ENCODE data around the gene PRMT2. TPM values are rescaled to one million over a fixed set of nuclear protein-coding genes. Genes with fewer than 3 reads are reported as not detected.

Gene PRMT2
- polyA plus RNA-seq (ENCODE audit: low read depth in 6 of 6), result 100 to 1,000 TPM; 101 to 156 (median 115) TPM

GRCh38 chr21:46635324-46636180 is at the start of gene PRMT2:
TSS of gene PRMT2 (plus strand) at chr21:46635674. CDS start at chr21:46636952, 1,278 bp downstream.
- Mint-ChIP-seq H3K4me3 (peak within 1 kb of the TSS; percentile 84 to 98 (median 92)), H3K27ac (peak within 1 kb of the TSS; percentile 88 to 98 (median 94)), H3K27me3 (peaks cover 5 to 13% (median 12%) of the 10 kb centered on the region in 3 donors), H3K36me3 (peaks cover 0 to 8% of the 10 kb centered on the region in 2 donors), H3K9me3 (no peaks in the 10 kb centered on the region), H3K4me1 (peaks cover 21 to 51% (median 35%) of the 10 kb centered on the region in 3 donors)
- peak; percentile 88 to 92 for ATAC-seq (ENCODE audit: low read depth in 2 of 2)
- peak; percentile 99 for DNase-seq

- no peak overlapping the region for H3K27ac Mint-ChIP-seq
- ATAC-seq (ENCODE audit: low read depth in 2 of 2) (no peak), DNase-seq (no peak)
- peaks cover 0 to 11% (median 0%) of the 10 kb centered on the region in 3 donors for H3K27me3 Mint-ChIP-seq
- H3K4me1 Mint-ChIP-seq, result no peaks in the 10 kb centered on the region
- H3K4me3 Mint-ChIP-seq, result no peak overlapping the region
- H3K9me3 Mint-ChIP-seq, result peaks cover 0 to 62% (median 39%) of the 10 kb centered on the region in 7 donors
- H3K36me3 Mint-ChIP-seq, result peaks cover 6 to 8% of the 10 kb centered on the region in 2 donors
Observed at GRCh38 chr21:46594276-46594675, 41.2 kb upstream of the PRMT2 start.

- Mint-ChIP-seq H3K27ac (no peak overlapping the region), H3K9me3 (peaks cover 0 to 43% (median 26%) of the 10 kb centered on the region in 7 donors), H3K4me3 (no peak overlapping the region), H3K36me3 (peaks cover 0 to 6% of the 10 kb centered on the region in 2 donors), H3K4me1 (no peaks in the 10 kb centered on the region), H3K27me3 (peaks cover 0 to 7% (median 0%) of the 10 kb centered on the region in 3 donors)
- ATAC-seq (ENCODE audit: low read depth in 2 of 2) (no peak), DNase-seq (no peak)
Observed at GRCh38 chr21:46596201-46596600, 39.3 kb upstream of the PRMT2 start.

GRCh38 chr21:46597031-46597430 is 38.4 kb upstream of the PRMT2 start:
- Mint-ChIP-seq H3K36me3 (no peaks in the 10 kb centered on the region), H3K4me3 (no peak overlapping the region), H3K4me1 (no peaks in the 10 kb centered on the region), H3K27ac (no peak overlapping the region), H3K9me3 (peaks cover 0 to 35% (median 19%) of the 10 kb centered on the region in 7 donors), H3K27me3 (peaks cover 0 to 7% (median 0%) of the 10 kb centered on the region in 3 donors)
- ATAC-seq (ENCODE audit: low read depth in 2 of 2), result no peak
- DNase-seq, result no peak

GRCh38 chr21:46597896-46598343 is 37.6 kb upstream of the PRMT2 start:
- no peak for DNase-seq
- no peaks in the 10 kb centered on the region for H3K4me1 Mint-ChIP-seq
- no peak for ATAC-seq (ENCODE audit: low read depth in 2 of 2)
- no peaks in the 10 kb centered on the region for H3K36me3 Mint-ChIP-seq
- peaks cover 0 to 27% (median 15%) of the 10 kb centered on the region in 7 donors for H3K9me3 Mint-ChIP-seq
- H3K27ac Mint-ChIP-seq, result no peak overlapping the region
- H3K4me3 Mint-ChIP-seq, result no peak overlapping the region
- H3K27me3 Mint-ChIP-seq, result peaks cover 0 to 3% (median 0%) of the 10 kb centered on the region in 3 donors

GRCh38 chr21:46598581-46599572 is 36.6 kb upstream of the PRMT2 start:
- Mint-ChIP-seq H3K9me3 (peaks cover 0 to 17% (median 7%) of the 10 kb centered on the region in 7 donors), H3K4me3 (no peak overlapping the region), H3K27me3 (no peaks in the 10 kb centered on the region), H3K4me1 (no peaks in the 10 kb centered on the region), H3K36me3 (no peaks in the 10 kb centered on the region), H3K27ac (no peak overlapping the region)
- ATAC-seq (ENCODE audit: low read depth in 2 of 2), result no peak
- DNase-seq, result no peak

- Mint-ChIP-seq H3K27ac (no peak overlapping the region), H3K9me3 (peaks cover 0 to 4% (median 2%) of the 10 kb centered on the region in 7 donors)
Observed at GRCh38 chr21:46600305-46600704, 35.2 kb upstream of the PRMT2 start.

GRCh38 chr21:46600978-46601377 is 34.5 kb upstream of the PRMT2 start:
- no peaks in the 10 kb centered on the region for H3K27me3 Mint-ChIP-seq
- ATAC-seq (ENCODE audit: low read depth in 2 of 2) (no peak), DNase-seq (no peak)
- no peaks in the 10 kb centered on the region for H3K36me3 Mint-ChIP-seq
- H3K9me3 Mint-ChIP-seq, result no peaks in the 10 kb centered on the region
- H3K27ac Mint-ChIP-seq, result no peak overlapping the region
- H3K4me1 Mint-ChIP-seq, result peaks cover 2 to 6% (median 3%) of the 10 kb centered on the region in 3 donors
- H3K4me3 Mint-ChIP-seq, result no peak overlapping the region

More at GRCh38 chr21:46600305-46600704, 35.2 kb upstream of the PRMT2 start:
- ATAC-seq (ENCODE audit: low read depth in 2 of 2), result no peak
- Mint-ChIP-seq H3K4me1 (peaks cover 0 to 3% (median 0%) of the 10 kb centered on the region in 3 donors), H3K27me3 (no peaks in the 10 kb centered on the region), H3K36me3 (no peaks in the 10 kb centered on the region), H3K4me3 (no peak overlapping the region)
- DNase-seq, result no peak

- H3K36me3 Mint-ChIP-seq, result no peaks in the 10 kb centered on the region
- no peaks in the 10 kb centered on the region for H3K27me3 Mint-ChIP-seq
- H3K4me3 Mint-ChIP-seq, result no peak overlapping the region
- H3K4me1 Mint-ChIP-seq, result peaks cover 10 to 15% (median 14%) of the 10 kb centered on the region in 3 donors
- no peak for DNase-seq
- no peak for ATAC-seq (ENCODE audit: low read depth in 2 of 2)
- no peak overlapping the region for H3K27ac Mint-ChIP-seq
- no peaks in the 10 kb centered on the region for H3K9me3 Mint-ChIP-seq
Observed at GRCh38 chr21:46603228-46603627, 32.2 kb upstream of the PRMT2 start.

- no peak for ATAC-seq (ENCODE audit: low read depth in 2 of 2)
- peaks cover 0 to 1% of the 10 kb centered on the region in 2 donors for H3K36me3 Mint-ChIP-seq
- H3K4me1 Mint-ChIP-seq, result peaks cover 10 to 15% (median 14%) of the 10 kb centered on the region in 3 donors
- H3K9me3 Mint-ChIP-seq, result peaks cover 0 to 2% (median 0%) of the 10 kb centered on the region in 7 donors
- peaks cover 0 to 1% (median 0%) of the 10 kb centered on the region in 3 donors for H3K27me3 Mint-ChIP-seq
- DNase-seq, result no peak
- H3K4me3 Mint-ChIP-seq, result no peak overlapping the region
- no peak overlapping the region for H3K27ac Mint-ChIP-seq
Observed at GRCh38 chr21:46604329-46604974, 31.0 kb upstream of the PRMT2 start.

- peaks cover 0 to 5% (median 0%) of the 10 kb centered on the region in 7 donors for H3K9me3 Mint-ChIP-seq
- H3K27me3 Mint-ChIP-seq, result peaks cover 0 to 8% (median 0%) of the 10 kb centered on the region in 3 donors
- no peak for ATAC-seq (ENCODE audit: low read depth in 2 of 2)
- DNase-seq, result no peak
- peaks cover 10 to 15% (median 14%) of the 10 kb centered on the region in 3 donors for H3K4me1 Mint-ChIP-seq
- H3K36me3 Mint-ChIP-seq, result peaks cover 0 to 8% of the 10 kb centered on the region in 2 donors
- H3K27ac Mint-ChIP-seq, result peak within 1 kb of the TSS in 1 of 6 donors; percentile 65
- peak within 1 kb of the TSS in 1 of 8 donors; percentile 74 for H3K4me3 Mint-ChIP-seq
Observed at GRCh38 chr21:46604975-46605766, 30.3 kb upstream of the PRMT2 start, which contains the start of gene S100B. TSS of gene S100B (minus strand) at chr21:46605082. CDS start at chr21:46602415, 2,667 bp downstream.

Measured in naive B cell (primary cell).